ENCODE data around the gene PAPOLA. TPM values are rescaled to one million over a fixed set of nuclear protein-coding genes. Genes with fewer than 3 reads are reported as not detected.
"Not testable (repeated sequence)": the region's sequence is repeated elsewhere in the genome, so short reads cannot be mapped to it uniquely, and the experiment has no call there.

The PAPOLA gene
- polyA plus RNA-seq, 2 of the 4 experiments (the other 2 are of a cell fraction), result 105 to 273 TPM

GRCh38 chr14:96502621-96503305 is 581 bp downstream of the PAPOLA start:
- 1% methylated on average over 31 of the region's 47 CpGs for WGBS (ENCODE audit: missing lambda C conversion rate)
- FAIRE-seq, result no peak
- peak overlapping the region; percentile 81 for H3K4me3 ChIP-seq
- H3K9me3 ChIP-seq, result no peaks in the 10 kb centered on the region
- POLR2A ChIA-PET, result interaction anchor here (0.6 kb wide), 1 partner anchor 55 kb away, joined by 3 read pairs; no protein-coding TSS in a partner anchor
- peak overlapping the region; percentile 97 to 98 for H3K27ac ChIP-seq
- ATAC-seq, result peak; percentile 57 to 67
- TF ChIP-seq GATA3 (IDR thresholded peaks at IDR 0.05; ENCODE audit: borderline replicate concordance), result peak; percentile 7; the same call in 1 of the 2 replicates
- TF ChIP-seq RAD21 (conservative IDR thresholded peaks at IDR 0.05 in 1 of 2, IDR thresholded peaks at IDR 0.05 in 1 of 2), result no peak
- H3K4me1 ChIP-seq, result peaks cover 28% of the 10 kb centered on the region
- DNase-seq (ENCODE audit: low read depth in 1 of 2, low spot score in 1 of 2), result peak; percentile 41 to 51
- CTCF ChIA-PET, result interaction anchor here (0.6 to 0.8 kb wide), 2 partner anchors 22 to 51 kb away, joined by 4 to 5 read pairs; no protein-coding TSS in a partner anchor
- H3K4me2 ChIP-seq, result peak overlapping the region; percentile 92

GRCh38 chr14:96503306-96503679 is 1.1 kb downstream of the PAPOLA start:
- H3K27ac ChIP-seq, result peak overlapping the region; percentile 97 to 98
- WGBS (ENCODE audit: missing lambda C conversion rate), result 5% methylated on average over 5 of the region's 5 CpGs
- ChIA-PET POLR2A (no interaction called here), CTCF (interaction anchor here (0.6 to 0.8 kb wide), 2 partner anchors 21 to 51 kb away, joined by 4 to 5 read pairs; no protein-coding TSS in a partner anchor)
- H3K4me3 ChIP-seq, result peak overlapping the region; percentile 81
- FAIRE-seq (no peak), DNase-seq (ENCODE audit: low read depth in 1 of 2, low spot score in 1 of 2) (no peak), ATAC-seq (no peak)
- peaks cover 30% of the 10 kb centered on the region for H3K4me1 ChIP-seq
- TF ChIP-seq NPAS2 (CRISPR knock-in tag; IDR thresholded peaks at IDR 0.05; ENCODE audit: borderline replicate concordance) (no peak), NR3C1 (IDR thresholded peaks at IDR 0.05) (no peak), KDM5A (IDR thresholded peaks at IDR 0.05) (no peak), HDAC2 (IDR thresholded peaks at IDR 0.05) (no peak), JUNB (IDR thresholded peaks at IDR 0.05) (no peak)
- no peaks in the 10 kb centered on the region for H3K9me3 ChIP-seq
- H3K4me2 ChIP-seq, result peak overlapping the region; percentile 92

GRCh38 chr14:96504353-96504752 is 2.2 kb downstream of the PAPOLA start:
- H3K27ac ChIP-seq; DNase-seq (ENCODE audit: low read depth in 1 of 2, low spot score in 1 of 2); FAIRE-seq; CTCF ChIA-PET; POLR2A ChIA-PET; ATAC-seq; H3K9me3 ChIP-seq: not testable (repeated sequence)
- WGBS (ENCODE audit: missing lambda C conversion rate), result 93% methylated on average over 12 of the region's 12 CpGs
- Histone ChIP-seq H3K4me1 (peaks cover 37% of the 10 kb centered on the region), H3K4me3 (peak overlapping the region; percentile 6; the same call in 1 of the 3 replicates), H3K4me2 (peak overlapping the region; percentile 92)

GRCh38 chr14:96507723-96508122 is 5.5 kb downstream of the PAPOLA start:
- no peak for ATAC-seq
- POLR2A ChIA-PET, result no interaction called here
- no peak for TF ChIP-seq HEYL (CRISPR knock-in tag; IDR thresholded peaks at IDR 0.05)
- no peak for TF ChIP-seq RCOR1 (IDR thresholded peaks at IDR 0.05; ENCODE audit: low read depth, low read length)
- no peak for TF ChIP-seq RNF2 (IDR thresholded peaks at IDR 0.05; ENCODE audit: borderline replicate concordance, low read depth)
- TF ChIP-seq HOXB13 (CRISPR knock-in tag; IDR thresholded peaks at IDR 0.05; ENCODE audit: low read depth), result no peak
- no peak for TF ChIP-seq BHLHE40 (IDR thresholded peaks at IDR 0.05; ENCODE audit: low read depth, low read length)
- no peak for TF ChIP-seq SMC3 (IDR thresholded peaks at IDR 0.05)
- TF ChIP-seq ZSCAN20 (CRISPR knock-in tag; IDR thresholded peaks at IDR 0.05), result no peak
- no peak for TF ChIP-seq CTCF (IDR thresholded peaks at IDR 0.05)
- no peak for TF ChIP-seq ATOH8 (CRISPR knock-in tag; IDR thresholded peaks at IDR 0.05; ENCODE audit: low read depth)
- no peak for TF ChIP-seq MYC (IDR thresholded peaks at IDR 0.05; ENCODE audit: borderline replicate concordance, low read length)
- TF ChIP-seq HOXB5 (CRISPR knock-in tag; IDR thresholded peaks at IDR 0.05), result no peak
- no peak for TF ChIP-seq CEBPB (IDR thresholded peaks at IDR 0.05)
- no peak for TF ChIP-seq HOXA7 (CRISPR knock-in tag; IDR thresholded peaks at IDR 0.05)
- TF ChIP-seq MAX (IDR thresholded peaks at IDR 0.05), result no peak
- no peak for TF ChIP-seq PBX3 (IDR thresholded peaks at IDR 0.05)
- no peak for TF ChIP-seq REST (IDR thresholded peaks at IDR 0.05)

More at GRCh38 chr14:96507723-96508122, 5.5 kb downstream of the PAPOLA start:
- FAIRE-seq, result no peak
- 92% methylated on average over 7 of the region's 7 CpGs for WGBS (ENCODE audit: missing lambda C conversion rate)
- Histone ChIP-seq H3K4me3 (no peak overlapping the region), H3K9me3 (no peaks in the 10 kb centered on the region), H3K4me1 (peaks cover 63% of the 10 kb centered on the region), H3K27ac (no peak overlapping the region), H3K4me2 (no peak overlapping the region)
- CTCF ChIA-PET, result interaction anchor here (0.7 kb wide), 1 partner anchor 17 kb away, joined by 3 read pairs; no protein-coding TSS in a partner anchor
- DNase-seq (ENCODE audit: low read depth in 1 of 2, low spot score in 1 of 2), result no peak
